Brain microvascular endothelial cell (primary cell): ENCODE results near the gene NDUFS5.
"Not testable (repeated sequence)": the region's sequence is repeated elsewhere in the genome, so short reads cannot be mapped to it uniquely, and the experiment has no call there.

Source experiments
- DNase-seq: peaks from one replicate; pipeline ENCODE4 v3.0.0-alpha.2; 2020
- H3K27ac ChIP-seq: fragments of 250-450 bp; sonication (Bioruptor Pico); 2 replicates; pipeline ENCODE4 v1.5.1; 2020; ENCODE audit warnings: mild to moderate bottlenecking, moderate library complexity
- H3K27me3 ChIP-seq: fragments of 250-450 bp; sonication (Bioruptor Pico); replicated peaks from 2 replicates; pipeline ENCODE4 v1.5.1; 2020; ENCODE audit warnings: mild to moderate bottlenecking
- H3K36me3 ChIP-seq: fragments of 250-450 bp; sonication (Bioruptor Pico); replicated peaks from 2 replicates; pipeline ENCODE4 v1.5.1; 2020; ENCODE audit warnings: mild to moderate bottlenecking
- H3K4me3 ChIP-seq: 2 replicates; pipeline ENCODE4 v1.5.1; 2011; ENCODE audit warnings: low read depth, mild to moderate bottlenecking, control low read depth, low read length, moderate library complexity
- in situ Hi-C: cut with HindIII; loops from 2 replicates; pipeline ENCODE4 v1.10.0; 2017; ENCODE audit warnings: low sequenced_read_pairs, low pct_ligation_motif_present
- TF ChIP-seq, protein P1 (sequence below): IDR thresholded peaks from 2 replicates; pipeline ENCODE4 v1.5.1; 2011; ENCODE audit warnings: low read depth, mild to moderate bottlenecking, moderate library complexity, low read length, control low read depth, inconsistent platforms; ENCODE audit errors: missing control alignments

The NDUFS5 gene

DNA sequence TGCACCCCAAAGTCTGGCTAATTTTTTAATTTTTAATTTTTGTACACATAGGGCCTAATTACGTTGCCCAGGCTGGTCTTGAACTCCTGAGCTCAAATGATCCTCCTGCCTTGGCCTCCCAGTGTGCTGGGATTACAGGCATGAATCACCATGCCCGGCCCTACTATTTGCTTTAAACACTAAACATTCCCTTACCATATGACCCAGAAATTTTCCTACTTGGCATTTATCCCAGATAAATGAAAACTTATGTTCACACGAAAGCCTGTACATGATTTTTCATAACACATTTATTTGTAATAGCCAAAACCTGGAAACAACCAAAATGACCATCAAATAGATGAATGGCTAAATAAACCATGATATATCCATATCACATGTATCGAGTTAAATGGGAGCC lies 35.8 kb downstream of the NDUFS5 start:
- Histone ChIP-seq H3K27me3 (no peaks in the 10 kb centered on the region), H3K36me3 (no peaks in the 10 kb centered on the region), H3K4me3 (no peak overlapping the region), H3K27ac (no peak overlapping the region)
- TF ChIP-seq, protein P1, sequence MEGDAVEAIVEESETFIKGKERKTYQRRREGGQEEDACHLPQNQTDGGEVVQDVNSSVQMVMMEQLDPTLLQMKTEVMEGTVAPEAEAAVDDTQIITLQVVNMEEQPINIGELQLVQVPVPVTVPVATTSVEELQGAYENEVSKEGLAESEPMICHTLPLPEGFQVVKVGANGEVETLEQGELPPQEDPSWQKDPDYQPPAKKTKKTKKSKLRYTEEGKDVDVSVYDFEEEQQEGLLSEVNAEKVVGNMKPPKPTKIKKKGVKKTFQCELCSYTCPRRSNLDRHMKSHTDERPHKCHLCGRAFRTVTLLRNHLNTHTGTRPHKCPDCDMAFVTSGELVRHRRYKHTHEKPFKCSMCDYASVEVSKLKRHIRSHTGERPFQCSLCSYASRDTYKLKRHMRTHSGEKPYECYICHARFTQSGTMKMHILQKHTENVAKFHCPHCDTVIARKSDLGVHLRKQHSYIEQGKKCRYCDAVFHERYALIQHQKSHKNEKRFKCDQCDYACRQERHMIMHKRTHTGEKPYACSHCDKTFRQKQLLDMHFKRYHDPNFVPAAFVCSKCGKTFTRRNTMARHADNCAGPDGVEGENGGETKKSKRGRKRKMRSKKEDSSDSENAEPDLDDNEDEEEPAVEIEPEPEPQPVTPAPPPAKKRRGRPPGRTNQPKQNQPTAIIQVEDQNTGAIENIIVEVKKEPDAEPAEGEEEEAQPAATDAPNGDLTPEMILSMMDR, result no peak
- in situ Hi-C loops, result no loop called here
- DNase-seq, result no peak

DNA sequence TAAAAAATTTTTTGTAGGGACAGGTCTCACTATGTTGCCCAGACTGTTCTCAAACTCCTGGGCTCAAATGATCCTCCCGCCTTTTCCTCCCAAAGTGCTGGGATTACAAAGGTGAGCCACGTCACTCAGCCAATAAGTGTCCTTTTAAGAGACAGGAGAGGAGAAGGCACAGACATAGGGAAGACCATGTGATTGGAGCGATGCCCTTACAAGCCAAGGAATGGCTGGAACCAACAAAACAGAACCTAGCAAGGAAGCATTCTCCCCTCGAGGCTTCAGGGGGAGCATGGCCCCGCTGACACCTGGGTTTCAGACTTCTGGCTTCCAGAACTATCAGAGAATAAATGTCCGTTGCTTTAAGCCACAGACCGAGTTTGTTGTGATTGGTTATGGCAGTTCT lies 37.0 kb downstream of the NDUFS5 start:
- in situ Hi-C loops, result no loop called here
- TF ChIP-seq, protein P1, result no peak
- Histone ChIP-seq H3K36me3 (no peaks in the 10 kb centered on the region), H3K4me3 (no peak overlapping the region), H3K27ac (no peak overlapping the region), H3K27me3 (no peaks in the 10 kb centered on the region)
- no peak for DNase-seq

DNA sequence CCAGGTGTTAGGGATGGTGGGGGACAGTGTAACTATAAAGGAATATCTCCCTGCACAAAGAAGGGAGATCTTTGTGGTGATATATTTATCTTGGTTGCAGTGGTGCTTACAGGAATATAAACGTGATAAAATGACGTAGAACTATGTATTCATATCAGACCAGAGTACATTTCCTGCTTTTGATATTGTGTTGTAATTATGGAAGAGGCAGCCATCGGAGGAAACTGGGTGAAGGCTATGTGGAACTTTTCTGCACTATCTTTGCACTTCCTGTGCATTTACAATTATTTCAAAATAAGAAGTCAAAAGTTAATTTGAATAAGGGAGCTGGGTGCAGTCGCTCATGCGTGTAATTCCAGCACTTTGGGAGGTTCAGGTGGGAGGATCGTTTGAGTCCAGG lies 37.6 kb downstream of the NDUFS5 start:
- in situ Hi-C loops, result no loop called here
- Histone ChIP-seq H3K27ac (no peak overlapping the region), H3K36me3 (no peaks in the 10 kb centered on the region), H3K27me3 (no peaks in the 10 kb centered on the region), H3K4me3 (no peak overlapping the region)
- TF ChIP-seq, protein P1, result no peak
- DNase-seq, result no peak

DNA sequence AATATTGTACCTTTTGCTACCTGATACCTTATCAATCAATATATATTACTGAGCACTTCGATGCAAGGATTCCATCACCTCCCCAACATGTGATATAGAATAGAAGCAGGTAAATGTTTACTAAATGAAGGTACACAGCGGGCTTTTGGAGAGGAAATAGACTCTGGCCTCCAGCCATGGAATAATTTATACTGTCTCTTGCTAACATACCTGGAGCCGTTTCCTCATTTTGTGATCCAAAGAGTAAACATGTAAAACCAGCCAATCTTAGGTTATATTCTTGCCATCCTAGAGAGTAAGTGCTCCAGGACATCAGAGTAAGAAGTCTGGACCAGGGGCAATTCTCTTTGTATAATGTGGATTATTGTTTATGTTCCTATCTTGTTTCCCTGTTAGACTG lies 39.4 kb downstream of the NDUFS5 start:
- no peaks in the 10 kb centered on the region for H3K27me3 ChIP-seq
- in situ Hi-C loops, result no loop called here
- H3K27ac ChIP-seq, result no peak overlapping the region
- TF ChIP-seq, protein P1, result no peak
- H3K36me3 ChIP-seq, result no peaks in the 10 kb centered on the region
- DNase-seq, result no peak
- H3K4me3 ChIP-seq, result no peak overlapping the region

DNA sequence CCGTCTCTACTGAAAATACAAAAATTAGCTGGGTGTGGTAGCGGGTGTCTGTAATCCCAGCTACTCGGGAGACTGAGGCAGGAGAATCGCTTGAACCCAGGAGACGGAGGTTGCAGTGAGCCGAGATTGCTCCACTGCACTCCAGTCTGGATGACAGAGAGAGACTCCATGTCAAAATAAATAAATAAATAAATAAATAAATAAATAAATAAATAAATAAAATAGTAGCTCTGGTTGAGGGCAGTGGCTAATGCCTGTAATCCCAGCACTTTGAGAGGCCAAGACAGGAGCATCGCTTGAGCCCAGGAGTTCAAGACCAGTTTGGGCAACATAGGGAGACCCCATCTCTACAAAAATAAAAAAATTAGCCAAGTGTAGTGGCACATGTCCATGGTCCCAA lies 42.1 kb downstream of the NDUFS5 start:
- H3K4me3 ChIP-seq, DNase-seq, H3K36me3 ChIP-seq, H3K27ac ChIP-seq, in situ Hi-C loops, H3K27me3 ChIP-seq: not testable (repeated sequence)

DNA sequence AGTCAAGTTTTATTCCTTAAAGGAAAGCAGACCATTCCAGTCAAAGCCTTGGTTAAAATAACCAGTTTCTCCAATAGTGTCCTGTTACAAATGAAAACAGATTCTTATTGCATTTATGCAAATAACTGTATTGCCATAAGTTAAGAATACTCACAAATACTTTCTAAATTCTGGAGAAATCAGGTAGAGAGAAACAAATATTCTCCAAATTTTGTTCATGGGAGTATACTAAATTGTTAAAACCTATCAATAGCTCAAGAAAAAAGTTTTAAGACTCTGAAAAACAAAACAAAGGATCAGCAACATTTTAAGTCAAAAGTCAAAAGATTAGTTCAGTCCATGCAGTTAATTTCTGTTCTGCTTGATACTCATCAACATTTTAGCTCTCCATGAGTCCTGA lies 45.4 kb downstream of the NDUFS5 start:
- H3K36me3 ChIP-seq, DNase-seq, H3K27me3 ChIP-seq, H3K4me3 ChIP-seq, in situ Hi-C loops, H3K27ac ChIP-seq: not testable (repeated sequence)

DNA sequence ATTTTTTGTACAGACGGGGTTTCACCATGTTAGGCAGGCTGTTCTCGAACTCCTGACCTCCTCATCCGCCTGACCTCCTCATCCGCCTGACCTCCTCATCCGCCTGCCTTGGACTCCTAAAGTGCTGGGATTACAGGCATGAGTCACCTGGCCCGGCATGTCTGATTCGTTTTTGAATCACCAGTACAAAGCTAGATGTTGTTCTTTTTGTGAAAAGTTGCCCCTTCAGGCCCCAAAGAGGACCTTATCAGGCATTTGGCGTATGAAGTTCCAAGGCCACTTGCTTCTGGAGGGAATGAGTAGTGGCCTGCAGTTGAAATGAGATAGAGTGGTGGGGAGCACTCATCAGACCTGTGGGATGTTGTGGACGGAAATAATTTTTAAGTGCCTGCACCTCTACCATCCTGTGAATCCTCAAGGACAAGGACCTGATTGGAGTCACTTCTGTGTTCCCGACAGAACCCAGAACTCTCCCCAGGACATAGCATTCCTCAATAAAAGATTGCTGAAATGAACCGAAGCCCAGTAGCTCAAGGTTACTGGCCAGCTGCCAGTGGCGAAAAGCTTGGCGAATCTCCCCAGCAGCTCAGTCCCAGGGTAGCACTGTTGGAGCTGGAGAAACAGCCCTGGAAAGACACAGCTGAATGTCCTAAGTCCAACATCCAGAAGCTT lies 50.1 kb downstream of the NDUFS5 start:
- TF ChIP-seq, protein P1, result no peak
- H3K4me3 ChIP-seq, result no peak overlapping the region
- peak; percentile 69 for DNase-seq
- peak overlapping the region; percentile 11 for H3K27ac ChIP-seq
- in situ Hi-C loops, result no loop called here
- no peaks in the 10 kb centered on the region for H3K36me3 ChIP-seq
- H3K27me3 ChIP-seq, result no peaks in the 10 kb centered on the region
